Kidney epithelial cell (primary cell): Measurements from ENCODE around the gene RWDD1. TPM values are rescaled to one million over a fixed set of nuclear protein-coding genes. Genes with fewer than 3 reads are reported as not detected.

Experiments used
- DNase-seq: peaks from one replicate; pipeline ENCODE4 v3.0.0-alpha.2; 2010; ENCODE audit warnings: low read depth
- H3K27me3 ChIP-seq: 2 replicates; pipeline ENCODE4 v1.6.0; 2011; ENCODE audit warnings: low read length; ENCODE audit not compliant: control insufficient read depth, insufficient read depth
- H3K36me3 ChIP-seq: 2 replicates; pipeline ENCODE4 v1.5.1; 2011; ENCODE audit warnings: low read length; ENCODE audit not compliant: control insufficient read depth, insufficient read depth
- H3K4me3 ChIP-seq: 2 replicates; pipeline ENCODE4 v1.5.1; 2011; ENCODE audit warnings: low read depth, mild to moderate bottlenecking, control low read depth, low read length
- CTCF ChIP-seq: IDR thresholded peaks from 2 replicates; pipeline ENCODE4 v1.5.1; 2011; ENCODE audit warnings: mild to moderate bottlenecking, moderate library complexity, low read length, control low read depth, inconsistent platforms; ENCODE audit not compliant: insufficient read depth, poor library complexity, severe bottlenecking
- total RNA-seq: library from RNA; depleted of rRNA; stranded (reverse); fragments of >200 nt; gene quantifications from 2 replicates; pipeline ENCODE4 v1.2.3, GENCODE V29; 2015

The RWDD1 gene
- total RNA-seq, 1 donor from 2014 or later: 38.6 TPM

- no peak overlapping the region for H3K4me3 ChIP-seq
- DNase-seq: no peak
- no peak for TF ChIP-seq CTCF
- H3K27me3 ChIP-seq: no peaks in the 10 kb centered on the region
- no peaks in the 10 kb centered on the region for H3K36me3 ChIP-seq
Measured at GRCh38 chr6:116529466-116530290, 41.6 kb upstream of the RWDD1 start.

GRCh38 chr6:116530436-116530835, 40.9 kb upstream of the RWDD1 start:
- H3K4me3 ChIP-seq: no peak overlapping the region
- TF ChIP-seq CTCF: no peak
- H3K36me3 ChIP-seq: no peaks in the 10 kb centered on the region
- no peak for DNase-seq
- H3K27me3 ChIP-seq: no peaks in the 10 kb centered on the region

DNA sequence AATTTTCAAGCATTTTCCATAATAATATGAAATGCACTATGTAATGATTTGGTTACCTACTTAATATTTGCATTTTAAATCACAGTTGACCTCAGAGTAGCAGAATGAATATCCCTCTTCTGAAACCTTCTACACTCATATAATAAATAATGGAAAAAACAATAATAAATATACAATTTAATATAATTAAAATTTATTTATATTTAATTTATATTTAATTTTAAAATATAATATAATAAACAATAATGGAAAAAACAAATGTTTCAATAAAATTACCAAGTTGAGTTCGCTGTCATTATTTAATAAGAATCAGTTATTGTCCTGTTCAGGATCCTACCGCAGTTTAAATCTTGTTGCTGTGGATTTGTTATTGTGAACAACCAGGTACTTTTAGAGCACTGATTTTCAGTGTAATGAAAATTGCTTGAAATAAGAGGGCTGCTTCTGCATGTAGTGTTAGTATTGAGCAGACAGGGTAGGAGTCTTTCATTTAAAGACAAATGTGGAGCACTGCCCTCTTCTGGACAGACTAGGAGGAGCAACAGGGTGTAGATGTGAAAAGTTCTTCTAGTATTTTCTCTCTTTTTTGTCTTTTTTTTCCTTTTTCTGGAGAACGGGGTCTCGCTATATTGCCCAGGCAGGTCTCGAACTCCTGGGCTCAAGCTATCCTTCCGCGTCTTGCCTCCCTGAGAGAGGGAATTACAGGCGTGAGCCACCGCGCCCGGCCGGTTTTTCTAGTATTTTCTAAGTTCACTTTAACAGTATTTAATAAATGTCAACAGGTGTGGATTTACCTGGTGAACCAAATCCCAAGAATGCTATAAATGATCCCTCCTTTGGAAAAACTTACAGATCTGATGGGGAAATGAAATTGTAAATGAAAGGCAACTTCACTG, 39.4 kb upstream of the RWDD1 start:
- Histone ChIP-seq H3K36me3 (no peaks in the 10 kb centered on the region), H3K4me3 (no peak overlapping the region), H3K27me3 (no peaks in the 10 kb centered on the region)
- peak; percentile 35 for DNase-seq
- peak; percentile 75 for TF ChIP-seq CTCF

DNA sequence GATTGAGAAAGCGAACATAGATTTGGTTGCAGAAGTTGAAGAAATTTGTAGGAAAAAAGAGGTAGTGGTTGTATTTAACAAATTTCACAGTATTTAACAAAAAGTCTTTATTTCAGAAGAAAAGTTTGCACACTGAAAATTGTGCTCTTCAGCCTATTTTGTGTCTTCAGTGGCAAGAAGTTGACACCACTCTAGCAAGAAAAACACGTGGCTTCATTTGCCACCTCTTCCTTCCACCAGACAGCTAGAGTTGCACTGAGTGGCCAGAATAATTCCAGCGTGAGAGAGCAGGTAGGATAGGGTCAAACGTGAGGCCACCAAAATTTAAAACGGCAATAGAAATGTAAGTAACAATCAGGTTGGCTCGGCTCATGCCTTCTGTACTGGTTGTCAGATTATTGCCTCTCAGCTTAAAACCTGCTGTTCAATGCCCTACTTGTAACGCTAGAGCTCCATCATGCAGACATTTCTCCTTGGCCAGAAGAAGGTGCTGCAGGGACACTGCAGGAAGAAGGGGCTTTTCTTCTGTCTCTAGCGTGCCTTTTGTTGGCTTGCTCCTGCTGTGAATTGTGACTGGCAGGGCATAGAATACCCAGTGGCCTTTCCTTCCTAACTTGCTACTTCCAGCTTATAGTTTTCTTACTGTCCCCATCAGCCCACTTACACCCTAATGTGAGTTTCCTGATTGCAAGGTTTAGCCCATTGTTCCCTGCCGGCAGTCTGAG, 37.9 kb upstream of the RWDD1 start:
- no peaks in the 10 kb centered on the region for H3K36me3 ChIP-seq
- H3K4me3 ChIP-seq: no peak overlapping the region
- no peak for TF ChIP-seq CTCF
- no peak for DNase-seq
- H3K27me3 ChIP-seq: no peaks in the 10 kb centered on the region

- Histone ChIP-seq H3K36me3 (no peaks in the 10 kb centered on the region), H3K4me3 (no peak overlapping the region), H3K27me3 (no peaks in the 10 kb centered on the region)
- DNase-seq: no peak
- TF ChIP-seq CTCF: no peak
Measured at GRCh38 chr6:116535109-116535508, 36.2 kb upstream of the RWDD1 start.
